Neural cell (in vitro differentiated cells): ENCODE data around the gene OR1K1. TPM values are rescaled to one million over a fixed set of nuclear protein-coding genes. Genes with fewer than 3 reads are reported as not detected.

ENCODE experiments used
- H2AFZ ChIP-seq: fragments of 200-600, 300-800 bp; sonication (generic), shearing (Covaris generic); 2 replicates; pipeline ENCODE4 v1.6.0; 2014; ENCODE audit warnings: low read depth, mild to moderate bottlenecking, antibody characterized with exemption, low read length, moderate library complexity
- H3F3A ChIP-seq: fragments of 200-600 bp; shearing (Covaris generic); 2 replicates; pipeline ENCODE4 v1.6.1; 2016; ENCODE audit warnings: mild to moderate bottlenecking, moderate library complexity, mixed read lengths, antibody characterized with exemption, low read length; ENCODE audit not compliant: insufficient read depth, poor library complexity, severe bottlenecking
- H3K27ac ChIP-seq: fragments of 200-600, 300-800 bp; sonication (generic), shearing (Covaris generic); 2 replicates; pipeline ENCODE4 v1.5.1; 2014; ENCODE audit warnings: mild to moderate bottlenecking, low read length, moderate library complexity
- H3K27me3 ChIP-seq: fragments of 300-800, 200-600 bp; sonication (generic), shearing (Covaris generic); 2 replicates; pipeline ENCODE4 v1.6.0; 2014; ENCODE audit warnings: mild to moderate bottlenecking, low read depth, low read length, moderate library complexity; ENCODE audit not compliant: insufficient read depth
- H3K36me3 ChIP-seq: fragments of 300-800, 200-600 bp; sonication (generic), shearing (Covaris generic); 2 replicates; pipeline ENCODE4 v1.5.1; 2014; ENCODE audit warnings: mild to moderate bottlenecking, antibody characterized with exemption, low read length, moderate library complexity; ENCODE audit not compliant: insufficient read depth
- H3K4me2 ChIP-seq: fragments of 300-800, 200-600 bp; sonication (generic), shearing (Covaris generic); 2 replicates; pipeline ENCODE4 v1.6.0; 2014; ENCODE audit warnings: mild to moderate bottlenecking, low read length
- H3K4me3 ChIP-seq: fragments of 300-800, 200-600 bp; sonication (generic), shearing (Covaris generic); 2 replicates; pipeline ENCODE4 v1.5.1; 2014; ENCODE audit warnings: mild to moderate bottlenecking, low read length, moderate library complexity
- H3K79me2 ChIP-seq: fragments of 200-600 bp; shearing (Covaris generic); replicated peaks from 2 replicates; pipeline ENCODE4 v1.6.0; 2014; ENCODE audit warnings: mild to moderate bottlenecking, low read length, moderate library complexity; ENCODE audit not compliant: insufficient read depth
- H3K9ac ChIP-seq: fragments of 300-800, 200-600 bp; sonication (generic), shearing (Covaris generic); 2 replicates; pipeline ENCODE4 v1.6.1; 2016; ENCODE audit warnings: mild to moderate bottlenecking, low read length, mixed read lengths
- H3K9me2 ChIP-seq: fragments of 200-600 bp; shearing (Covaris generic); 2 replicates; pipeline ENCODE4 v1.6.1; 2016; ENCODE audit warnings: mild to moderate bottlenecking, low read length, mixed read lengths; ENCODE audit not compliant: insufficient read depth
- H3K9me3 ChIP-seq: fragments of 200-600, 300-800 bp; sonication (generic), shearing (Covaris generic); 2 replicates; pipeline ENCODE4 v1.6.1; 2016; ENCODE audit warnings: mild to moderate bottlenecking, mixed run types, low read length, moderate library complexity, mixed read lengths
- H4K20me1 ChIP-seq: fragments of 200-600 bp; shearing (Covaris generic); 2 replicates; pipeline ENCODE4 v1.6.1; 2016; ENCODE audit warnings: mild to moderate bottlenecking, mixed run types; ENCODE audit not compliant: insufficient read depth
- CTCF ChIP-seq: fragments of 450-650 bp; IDR thresholded peaks from 2 replicates; pipeline ENCODE4 v1.5.1; 2014; ENCODE audit warnings: antibody characterized with exemption, mild to moderate bottlenecking, moderate library complexity; ENCODE audit not compliant: poor library complexity, severe bottlenecking
- EP300 ChIP-seq: fragments of 450-650 bp; conservative IDR thresholded peaks from 2 replicates; pipeline ENCODE4 v1.6.1; 2014; ENCODE audit warnings: antibody characterized with exemption, mild to moderate bottlenecking, moderate library complexity; ENCODE audit not compliant: poor library complexity, severe bottlenecking
- EZH2 ChIP-seq: fragments of 200-600, 300-800 bp; shearing (Covaris generic), sonication (generic); IDR thresholded peaks from 2 replicates; pipeline ENCODE4 v1.6.1; 2014; ENCODE audit warnings: antibody characterized with exemption, low read length, borderline replicate concordance, mild to moderate bottlenecking; ENCODE audit not compliant: insufficient read depth, poor library complexity, severe bottlenecking
- MXI1 ChIP-seq: fragments of 450-650 bp; conservative IDR thresholded peaks from 2 replicates; pipeline ENCODE4 v1.6.1; 2014; ENCODE audit warnings: antibody characterized with exemption, mild to moderate bottlenecking; ENCODE audit not compliant: poor library complexity, severe bottlenecking
- POLR2AphosphoS5 ChIP-seq: IDR thresholded peaks from 2 replicates; pipeline ENCODE4 v1.6.1; 2012
- RAD21 ChIP-seq: fragments of 450-650 bp; conservative IDR thresholded peaks from 2 replicates; pipeline ENCODE4 v1.6.1; 2014; ENCODE audit warnings: antibody characterized with exemption, mild to moderate bottlenecking, moderate library complexity
- REST ChIP-seq: IDR thresholded peaks from 2 replicates; pipeline ENCODE4 v1.6.1; 2012; ENCODE audit warnings: borderline replicate concordance
- SMC3 ChIP-seq: fragments of 450-650 bp; conservative IDR thresholded peaks from 2 replicates; pipeline ENCODE4 v1.6.1; 2014; ENCODE audit warnings: antibody characterized with exemption, mild to moderate bottlenecking, moderate library complexity; ENCODE audit not compliant: poor library complexity
- TAF1 ChIP-seq: IDR thresholded peaks from 2 replicates; pipeline ENCODE4 v1.6.1; 2012; ENCODE audit warnings: low read depth
- polyA plus RNA-seq: library from polyadenylated mRNA; depleted of rRNA; stranded (reverse); fragments of >200 nt; gene quantifications from 2 replicates; pipeline ENCODE4 v1.2.3, GENCODE V29; 2014

The OR1K1 gene
- polyA plus RNA-seq, 1 donor from 2014 or later, result not detected

- no peak overlapping the region for H3K9ac ChIP-seq
- TF ChIP-seq REST (no peak), EP300 (no peak)
- H2AFZ ChIP-seq, result no peak overlapping the region
- H3K9me2 ChIP-seq, result no peaks in the 10 kb centered on the region
- no peaks in the 10 kb centered on the region for H3K36me3 ChIP-seq
- no peaks in the 10 kb centered on the region for H4K20me1 ChIP-seq
- no peaks in the 10 kb centered on the region for H3K9me3 ChIP-seq
- H3K4me3 ChIP-seq, result no peak overlapping the region
- H3K27ac ChIP-seq, result no peak overlapping the region
- no peaks in the 10 kb centered on the region for H3K79me2 ChIP-seq
- H3K4me2 ChIP-seq, result no peak overlapping the region
- no peaks in the 10 kb centered on the region for H3K27me3 ChIP-seq
- no peaks in the 10 kb centered on the region for H3F3A ChIP-seq
Measured at GRCh38 chr9:122786338-122786737, 13.6 kb upstream of the OR1K1 start.

- Histone ChIP-seq H3F3A (no peaks in the 10 kb centered on the region), H3K9me3 (no peaks in the 10 kb centered on the region), H3K4me3 (no peak within 1 kb of the TSS), H3K36me3 (no peaks in the 10 kb centered on the region), H3K79me2 (no peaks in the 10 kb centered on the region), H3K9ac (no peak within 1 kb of the TSS), H4K20me1 (no peaks in the 10 kb centered on the region), H3K4me2 (no peak within 1 kb of the TSS), H2AFZ (no peak within 1 kb of the TSS), H3K9me2 (no peaks in the 10 kb centered on the region), H3K27ac (no peak within 1 kb of the TSS), H3K27me3 (no peaks in the 10 kb centered on the region)
- TF ChIP-seq RAD21 (no peak), POLR2AphosphoS5 (no peak), SMC3 (no peak), MXI1 (no peak), EZH2 (no peak), REST (no peak), TAF1 (no peak), EP300 (no peak), CTCF (no peak)
Measured at GRCh38 chr9:122788831-122789230, 11.1 kb upstream of the OR1K1 start, which contains the start of gene OR5C1. OR5C1 (plus strand) TSS chr9:122788933; CDS start chr9:122788933, 0 bp downstream.
